ENCODE data around the gene CASQ1.
A peak's percentile ranks its signal among the peaks of the same experiment; 100 is the strongest.

The CASQ1 gene

DNA sequence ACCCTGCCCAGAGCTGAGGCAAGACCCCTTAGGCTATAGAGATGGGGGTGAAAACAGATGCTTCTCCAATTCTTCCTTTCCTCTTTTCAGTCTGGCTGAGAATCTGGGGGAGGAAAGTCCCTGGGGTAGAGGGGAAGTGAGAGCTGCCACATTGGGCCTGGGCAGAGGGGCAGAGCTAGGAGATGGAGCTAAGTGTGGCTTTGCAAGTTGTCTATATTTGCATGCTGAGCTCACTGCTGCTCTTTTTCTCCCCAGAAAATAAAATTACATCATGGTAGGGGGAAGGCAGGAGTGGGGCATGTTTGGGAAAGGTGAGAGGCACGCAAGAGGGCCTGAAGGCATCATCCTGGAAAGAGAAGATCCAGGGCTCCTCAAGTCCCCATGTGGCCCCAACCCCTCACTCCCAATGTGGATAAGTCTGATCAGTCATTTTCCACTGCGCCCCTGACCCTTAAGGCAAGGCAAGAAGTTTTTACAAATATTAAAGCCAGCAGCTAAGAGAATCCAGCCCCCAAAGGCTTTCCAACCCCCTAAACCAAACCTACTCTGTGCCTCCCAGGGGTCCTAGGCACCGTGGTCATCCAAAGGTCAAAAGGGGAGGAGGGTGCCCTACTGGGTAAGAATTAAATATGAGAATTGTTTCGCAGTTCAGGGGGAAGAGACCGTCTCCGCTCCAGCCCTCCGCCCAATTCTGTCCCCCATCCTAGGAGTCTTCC lies 14.3 kb downstream of the CASQ1 start:
- no peak for DNase-seq (ENCODE audit: extremely low read depth in 1 of 2, low read depth in 1 of 2)

DNA sequence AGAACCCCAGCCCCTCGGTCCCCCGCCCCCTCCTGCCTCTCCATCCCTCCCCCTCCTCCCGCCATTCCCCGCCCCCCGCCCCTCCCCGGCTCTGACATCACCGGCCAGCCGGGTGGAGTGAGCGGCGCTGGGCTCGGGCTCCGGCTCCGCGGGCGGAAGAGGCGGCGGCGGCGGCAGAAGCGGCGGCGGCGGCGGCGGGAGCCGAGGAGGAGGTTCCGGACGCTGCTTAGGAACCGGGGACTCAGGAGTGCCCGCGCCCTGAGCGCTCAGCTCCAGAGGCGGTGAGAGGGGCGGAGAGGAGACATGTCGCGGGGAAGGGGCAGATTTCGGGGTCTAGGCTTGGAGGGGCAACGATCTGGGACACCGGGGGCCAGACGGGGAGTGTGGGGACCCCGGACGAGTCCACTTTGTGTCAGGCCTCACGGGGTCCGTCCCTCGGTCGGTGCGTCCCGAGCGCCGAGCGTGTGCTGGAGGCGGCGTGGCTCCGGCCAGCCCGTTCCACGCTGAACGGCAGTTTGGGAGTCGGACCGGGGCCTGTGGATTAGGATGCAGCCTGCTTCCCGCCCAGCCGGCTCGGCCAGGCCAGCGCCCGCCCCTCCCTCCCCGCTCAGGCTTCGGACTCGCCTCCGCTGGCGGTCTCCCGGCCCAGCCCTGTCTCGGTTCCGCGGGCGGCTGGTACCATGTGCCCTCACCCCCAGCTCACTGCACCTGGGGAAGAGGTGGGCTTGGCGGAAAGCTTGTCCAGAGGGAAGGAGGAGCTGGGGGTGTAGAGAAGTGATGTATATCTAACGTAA lies 15.1 kb downstream of the CASQ1 start, which contains the start of gene PEA15:
Gene PEA15, plus strand, starts transcription at position 143 of the 794 bp plus-strand sequence. CDS start 6,161 bp downstream, outside the sequence.
- DNase-seq (ENCODE audit: extremely low read depth in 1 of 2, low read depth in 1 of 2), result peak; percentile 11 to 53

DNA sequence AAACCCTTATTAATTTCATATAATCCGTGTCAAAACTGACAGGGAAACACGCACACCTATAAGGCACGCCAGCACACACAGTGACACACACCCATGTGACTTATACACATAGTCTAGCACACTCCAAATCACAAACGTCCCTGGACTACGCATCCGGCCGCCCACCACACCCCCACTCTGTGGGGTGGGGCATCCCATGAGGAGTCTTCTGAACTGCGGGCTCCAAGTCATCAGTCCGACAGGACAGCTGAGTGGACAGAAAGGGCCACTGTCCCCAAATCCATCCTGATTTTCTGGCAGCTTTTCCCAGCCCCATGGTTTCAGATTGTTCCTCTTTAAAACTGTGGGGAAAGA lies 15.6 kb downstream of the CASQ1 start:
- DNase-seq (ENCODE audit: extremely low read depth in 1 of 2, low read depth in 1 of 2), result peak; percentile 7 to 17

DNA sequence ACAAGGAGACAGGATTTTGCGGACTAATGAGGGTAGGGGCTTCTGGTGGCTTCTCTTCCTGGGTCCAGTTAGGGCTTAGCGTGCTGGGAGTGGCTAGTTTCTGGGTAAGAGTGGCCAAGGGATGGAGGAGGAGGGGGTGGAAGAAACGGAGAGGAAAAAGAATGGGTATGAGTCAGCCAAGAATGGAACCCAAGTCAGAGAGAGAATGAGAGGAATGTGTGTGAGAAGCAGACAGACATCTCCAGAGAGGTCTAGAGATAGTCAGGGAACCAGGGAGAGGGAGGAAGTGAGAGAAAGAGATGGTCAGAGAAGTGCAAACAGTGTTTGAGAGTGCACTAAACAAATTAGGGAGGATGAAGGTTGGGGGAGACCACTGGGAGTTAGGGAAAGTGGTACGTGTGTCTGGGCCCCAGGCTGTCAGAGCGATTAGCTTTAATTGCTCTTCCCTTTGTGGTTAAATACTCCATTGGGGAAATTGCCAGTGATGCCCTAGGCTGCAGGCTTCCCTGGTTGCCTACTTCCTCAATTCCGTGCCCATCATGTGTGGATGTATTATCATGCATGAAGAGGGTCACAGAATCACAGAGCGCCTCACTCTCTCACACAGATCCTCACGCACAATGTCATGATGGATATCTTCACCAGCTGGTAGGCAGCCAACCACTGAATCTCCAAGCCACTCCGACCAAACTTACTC lies 16.2 kb downstream of the CASQ1 start:
- no peak for DNase-seq (ENCODE audit: extremely low read depth in 1 of 2, low read depth in 1 of 2)

DNA sequence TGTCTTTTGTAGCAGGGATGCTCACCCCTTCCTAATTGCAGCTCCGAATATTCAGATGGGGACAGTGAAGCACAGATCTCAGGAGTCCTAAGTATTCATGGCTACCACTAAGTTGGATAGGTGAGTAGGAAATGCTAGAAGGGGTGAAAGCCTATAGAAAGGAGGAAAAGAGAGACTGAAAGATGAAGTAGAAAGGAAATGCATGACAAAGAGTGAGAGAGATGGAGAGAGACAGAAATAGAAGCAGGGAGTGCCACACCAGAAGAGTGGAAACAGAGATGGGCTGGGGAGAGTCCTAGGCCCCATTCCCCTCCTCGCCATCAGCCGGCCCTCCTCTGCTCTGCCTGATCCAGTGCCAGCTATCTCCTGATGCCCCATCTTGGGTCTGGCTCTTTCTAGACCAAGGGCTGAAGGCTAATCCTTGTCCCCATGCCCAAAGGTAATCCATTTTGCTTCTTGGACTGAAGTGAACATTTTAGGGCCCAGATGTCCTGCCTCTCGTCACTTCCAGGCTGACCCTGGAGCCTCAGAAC lies 16.8 kb downstream of the CASQ1 start:
- DNase-seq (ENCODE audit: extremely low read depth in 1 of 2, low read depth in 1 of 2), result no peak

DNA sequence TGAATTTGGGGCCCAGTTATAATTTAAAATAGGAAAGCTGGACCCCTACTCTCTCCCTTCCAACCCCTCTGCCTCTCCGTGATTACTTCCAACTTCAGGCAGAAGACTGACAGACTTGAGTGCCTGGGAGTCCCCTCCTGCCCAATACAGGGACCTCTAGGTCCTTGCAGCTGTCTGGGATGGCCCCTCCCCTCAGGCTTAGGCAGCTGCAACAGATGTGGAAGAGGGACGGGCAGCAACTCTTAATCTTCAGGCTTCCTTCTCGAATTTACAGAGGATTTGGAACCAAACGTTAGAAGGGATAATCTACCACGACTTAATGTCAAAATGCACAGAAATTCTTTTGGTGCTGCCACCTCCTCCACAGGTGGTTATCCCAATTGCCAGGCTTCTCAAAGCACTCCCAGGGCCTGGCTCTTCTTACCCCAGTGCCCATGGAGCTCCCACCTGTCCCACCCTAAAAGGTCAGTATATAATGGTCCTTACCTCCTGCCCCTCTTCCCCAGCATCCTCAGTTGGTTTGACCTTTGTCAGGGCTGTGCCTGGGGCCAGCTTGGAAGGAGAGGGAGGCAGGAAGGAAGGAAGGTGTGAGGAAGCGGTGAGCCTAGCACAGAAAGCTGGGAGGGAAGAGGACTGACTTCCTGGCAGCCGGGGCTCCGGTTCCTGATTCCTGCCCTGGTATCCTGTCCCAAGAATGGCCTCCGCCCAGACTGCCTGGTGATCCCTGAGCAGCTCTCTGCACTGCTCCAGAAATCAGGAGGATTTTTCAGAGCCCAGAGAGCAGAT lies 17.6 kb downstream of the CASQ1 start:
- DNase-seq (ENCODE audit: extremely low read depth in 1 of 2, low read depth in 1 of 2), result no peak

DNA sequence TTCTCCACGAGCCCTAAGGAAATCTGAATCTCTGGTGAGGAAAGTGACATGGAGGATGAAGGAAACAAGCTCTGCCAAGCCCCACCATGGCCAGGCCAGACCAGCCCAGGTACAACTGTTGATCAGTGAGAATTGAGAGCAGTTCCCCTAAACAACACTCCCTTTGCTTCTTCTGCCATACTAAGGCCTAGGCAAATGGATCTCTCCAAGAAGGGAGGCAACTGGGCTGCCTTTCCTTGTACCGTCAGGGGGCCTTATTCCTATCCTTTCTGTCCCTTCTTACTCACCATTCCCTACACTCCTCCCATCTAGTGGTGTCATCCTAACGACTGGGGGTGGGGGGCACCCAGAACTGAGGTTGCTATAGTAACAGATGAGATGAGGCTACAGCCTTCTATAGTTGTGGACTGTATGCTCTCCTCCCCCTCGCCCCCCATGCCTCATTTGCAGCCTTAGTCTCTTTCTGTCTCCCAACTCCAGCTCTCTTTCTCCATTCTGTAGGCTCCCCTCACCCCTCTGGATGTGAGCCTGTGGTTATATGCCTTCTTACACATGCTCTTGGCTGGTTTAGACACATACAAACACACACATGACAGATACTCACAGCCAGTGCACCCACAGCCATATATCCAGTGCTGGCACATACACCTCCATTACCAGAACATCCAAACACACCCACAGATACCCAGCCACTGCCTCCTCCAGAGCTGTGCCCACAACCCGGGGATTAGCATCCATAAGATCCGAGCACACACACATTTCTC lies 18.4 kb downstream of the CASQ1 start:
- DNase-seq (ENCODE audit: extremely low read depth in 1 of 2, low read depth in 1 of 2), result no peak

DNA sequence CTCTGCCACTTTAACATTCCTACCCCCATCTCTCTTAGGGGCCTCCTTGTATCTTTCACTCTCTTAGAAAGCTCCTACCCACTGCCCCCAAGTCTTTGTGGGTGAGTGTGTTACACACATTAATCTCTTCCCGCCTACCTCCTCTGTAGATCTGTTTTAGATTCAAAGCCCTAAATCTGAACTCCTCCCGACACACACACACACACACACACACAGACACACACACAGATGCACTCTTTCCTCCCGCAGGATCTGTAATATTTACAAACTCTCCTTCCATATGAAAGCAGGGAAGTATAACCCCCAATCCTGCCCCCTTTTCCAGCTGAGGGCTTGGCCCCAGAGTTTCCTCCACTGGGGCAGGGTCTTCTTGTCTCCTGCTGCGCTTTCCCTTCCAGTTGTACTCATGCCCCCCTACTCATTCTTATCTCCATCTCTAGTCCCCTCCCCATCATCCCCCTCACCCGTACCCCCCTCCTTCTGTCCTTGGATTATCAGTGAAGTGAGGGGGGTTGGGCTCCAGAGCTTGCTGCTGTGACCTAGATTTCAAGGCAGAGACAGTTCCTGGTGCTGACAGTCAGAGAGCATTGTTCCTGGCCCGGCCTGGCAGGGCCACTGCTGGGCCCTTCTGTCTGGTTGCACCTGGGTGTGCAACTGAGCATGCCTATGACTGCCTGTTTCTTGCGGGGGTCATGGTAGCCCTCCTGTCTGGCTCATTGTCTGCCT lies 19.1 kb downstream of the CASQ1 start:
- DNase-seq (ENCODE audit: extremely low read depth in 1 of 2, low read depth in 1 of 2), result no peak

DNA sequence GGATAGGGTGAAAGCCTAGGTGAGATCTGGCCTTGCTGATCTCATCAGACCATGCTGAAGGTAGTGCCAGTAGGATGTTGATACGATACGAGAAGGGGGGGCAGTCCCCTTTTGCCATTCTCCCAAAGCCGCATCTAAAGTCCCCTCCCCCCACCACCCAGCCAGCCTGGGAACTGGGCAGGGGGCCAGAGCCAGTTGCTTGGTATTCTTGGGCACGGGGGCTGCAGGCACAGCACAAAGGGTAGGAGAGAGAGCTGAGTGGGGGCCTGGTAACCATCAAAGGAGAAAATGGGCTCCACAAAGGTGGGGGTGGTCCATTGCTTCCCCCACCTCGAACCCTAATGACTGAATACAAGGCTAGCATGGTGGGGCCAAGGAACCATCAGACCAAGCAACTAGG lies 20.2 kb downstream of the CASQ1 start:
- DNase-seq (ENCODE audit: extremely low read depth in 1 of 2, low read depth in 1 of 2), result no peak

DNA sequence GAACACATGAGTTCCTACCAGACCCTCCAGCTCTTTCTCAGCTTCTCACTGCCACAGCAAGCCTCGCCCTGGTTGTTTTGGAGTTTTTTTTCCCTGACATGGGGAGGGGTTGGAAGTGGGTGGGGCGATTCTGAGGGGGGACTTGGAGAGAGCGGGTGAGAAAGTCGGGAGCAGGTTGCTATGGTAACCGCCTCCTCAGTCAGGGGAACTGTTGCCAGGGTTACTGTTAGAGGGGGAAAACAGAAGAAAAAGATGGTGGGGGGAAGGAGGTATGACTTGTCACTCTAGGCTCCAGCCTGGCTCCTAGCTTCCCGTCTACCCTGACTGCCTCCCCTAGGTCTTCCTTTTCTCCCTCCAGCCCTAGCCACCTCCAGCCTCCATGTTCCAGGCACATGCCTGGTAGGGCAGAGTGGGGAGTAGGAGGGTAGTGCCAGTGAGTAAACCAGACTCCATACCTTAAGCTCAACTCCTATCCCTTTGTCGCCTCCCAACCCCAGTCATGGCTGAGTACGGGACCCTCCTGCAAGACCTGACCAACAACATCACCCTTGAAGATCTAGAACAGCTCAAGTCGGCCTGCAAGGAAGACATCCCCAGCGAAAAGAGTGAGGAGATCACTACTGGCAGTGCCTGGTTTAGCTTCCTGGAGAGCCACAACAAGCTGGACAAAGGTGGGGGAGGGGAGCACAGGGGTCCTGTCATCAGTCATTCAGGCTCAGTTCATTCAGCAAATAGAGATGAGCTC lies 20.8 kb downstream of the CASQ1 start:
- DNase-seq (ENCODE audit: extremely low read depth in 1 of 2, low read depth in 1 of 2), result no peak

DNA sequence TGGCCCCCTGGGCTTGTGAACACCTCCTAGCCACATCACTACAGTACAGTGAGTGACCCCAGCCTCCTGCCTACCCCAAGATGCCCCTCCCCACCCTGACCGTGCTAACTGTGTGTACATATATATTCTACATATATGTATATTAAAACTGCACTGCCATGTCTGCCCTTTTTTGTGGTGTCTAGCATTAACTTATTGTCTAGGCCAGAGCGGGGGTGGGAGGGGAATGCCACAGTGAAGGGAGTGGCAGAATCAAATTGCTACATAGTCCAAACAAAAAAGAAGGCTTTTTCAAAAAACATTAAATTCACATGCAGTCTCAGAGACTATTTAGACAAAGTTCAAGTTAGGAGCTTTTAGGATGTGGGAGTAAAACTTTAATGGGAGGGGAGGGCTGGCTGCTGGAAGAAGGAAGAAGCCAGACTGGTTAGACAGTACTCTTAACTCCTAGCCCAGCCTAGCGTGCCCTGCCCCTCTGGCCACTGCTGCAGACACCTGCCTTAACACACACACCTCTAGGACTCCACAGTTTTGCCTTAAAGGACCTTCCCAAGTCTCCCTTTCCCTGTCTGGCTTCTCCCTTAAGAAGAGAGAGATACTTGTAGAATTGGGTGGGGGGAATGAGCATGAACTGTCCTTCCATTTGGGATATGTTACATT lies 24.2 kb downstream of the CASQ1 start:
- DNase-seq (ENCODE audit: extremely low read depth in 1 of 2, low read depth in 1 of 2), result no peak

DNA sequence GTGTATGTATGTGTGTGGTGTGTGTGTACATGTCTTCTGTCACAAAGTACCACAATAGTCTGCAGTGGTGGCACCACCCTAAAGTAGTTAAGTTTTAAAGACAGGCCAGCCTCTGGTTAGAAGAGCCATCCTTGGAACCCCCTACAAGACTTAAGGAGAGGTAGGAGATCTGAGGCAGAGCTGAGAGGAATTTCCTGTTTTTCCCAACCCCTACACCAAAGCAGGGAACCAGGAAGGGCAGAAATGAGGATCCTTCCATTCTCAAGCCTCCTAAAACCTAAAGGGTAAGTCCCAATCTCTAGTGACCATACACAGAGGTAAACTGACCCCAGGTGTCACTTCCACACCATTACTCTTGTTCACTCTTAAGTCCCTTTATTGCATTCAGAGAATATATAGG lies 25.9 kb downstream of the CASQ1 start:
- DNase-seq (ENCODE audit: extremely low read depth in 1 of 2, low read depth in 1 of 2), result no peak

DNA sequence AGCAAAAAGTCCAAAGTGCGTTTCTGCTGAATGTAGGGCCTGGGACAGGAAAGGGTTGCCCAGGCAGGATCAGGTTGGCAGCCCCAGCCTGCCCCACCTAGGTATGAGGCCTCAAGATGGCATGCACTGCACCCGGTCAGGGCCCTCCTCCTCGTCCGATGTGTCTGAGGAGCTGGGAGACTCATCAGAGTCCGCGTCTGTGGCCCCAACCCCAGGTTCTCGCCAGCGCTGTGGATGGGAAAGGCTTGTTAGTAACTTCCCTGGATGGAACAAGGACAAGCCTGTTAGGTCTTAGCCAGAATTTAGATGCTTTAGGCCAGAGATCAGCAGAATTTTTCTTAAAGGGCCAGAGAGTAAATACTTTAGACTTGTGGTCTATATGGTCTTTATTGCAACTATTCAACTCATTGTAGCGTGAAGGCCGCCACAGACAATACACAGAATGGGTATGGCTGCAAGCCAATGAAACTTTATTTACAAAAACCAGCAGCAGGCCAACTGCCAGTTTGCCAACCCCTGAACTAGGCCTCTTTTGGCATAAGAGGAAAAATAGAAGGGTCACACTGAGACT lies 27.2 kb downstream of the CASQ1 start:
- DNase-seq (ENCODE audit: extremely low read depth in 1 of 2, low read depth in 1 of 2), result no peak

DNA sequence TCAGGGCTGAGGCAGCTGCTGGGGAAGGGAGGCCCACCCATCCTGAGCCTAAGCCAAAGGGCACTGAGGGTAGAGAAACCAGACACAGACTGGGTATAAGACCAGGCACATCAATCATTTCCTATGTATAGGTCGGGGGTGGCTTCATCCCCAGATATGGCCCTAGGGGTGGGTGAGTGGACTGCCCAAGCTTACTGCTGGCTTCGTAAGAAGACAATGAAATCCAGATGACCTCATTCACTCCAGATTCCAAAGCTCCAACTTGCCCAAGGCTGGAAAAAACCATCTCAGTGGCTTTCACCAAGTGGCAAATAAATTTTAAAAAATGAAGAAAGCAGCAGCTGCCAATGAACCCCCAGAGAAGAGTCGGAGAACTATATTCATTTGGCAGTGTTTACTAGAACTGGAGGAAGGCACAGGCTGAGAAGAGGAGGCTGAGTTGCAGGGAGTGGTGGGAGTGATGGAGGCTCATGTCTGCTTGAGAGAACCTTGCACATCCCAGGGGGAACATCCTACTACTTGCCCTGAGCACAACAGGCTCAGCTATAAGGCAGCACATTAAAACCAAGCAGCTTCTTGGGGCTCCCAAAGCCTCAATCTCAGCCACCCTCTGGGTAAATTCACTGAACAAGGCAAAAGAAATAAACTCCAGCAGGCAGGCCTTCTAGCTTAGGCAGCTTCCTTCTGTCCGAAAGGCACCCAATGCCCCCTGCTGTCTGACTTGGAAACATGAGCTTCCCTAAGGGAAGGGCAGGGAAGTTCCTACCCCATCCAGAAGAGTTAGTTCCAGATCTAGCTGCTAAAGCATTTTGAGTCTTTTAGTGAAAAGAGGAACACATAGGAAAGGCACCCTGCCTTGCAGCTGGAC lies 28.9 kb downstream of the CASQ1 start:
- no peak for DNase-seq (ENCODE audit: extremely low read depth in 1 of 2, low read depth in 1 of 2)

DNA sequence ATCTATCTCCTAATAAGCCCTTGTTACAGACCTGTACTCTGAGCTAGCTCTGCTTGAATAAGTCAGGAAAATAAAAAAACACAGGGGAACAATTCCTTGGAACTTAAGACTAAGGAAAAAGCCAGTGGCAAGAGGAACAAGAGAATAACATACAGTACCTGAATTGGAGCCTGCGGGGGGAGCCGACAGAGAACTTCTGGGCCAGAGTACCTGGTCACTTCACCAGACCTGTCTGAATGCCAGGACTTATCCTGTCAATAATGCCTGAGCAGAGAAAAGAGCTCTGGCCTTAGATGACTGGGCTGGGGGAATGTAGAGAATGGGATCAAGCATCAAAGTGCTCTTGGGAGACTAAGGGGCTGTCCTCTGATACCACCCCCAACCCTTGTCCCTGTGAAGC lies 29.9 kb downstream of the CASQ1 start:
- DNase-seq (ENCODE audit: extremely low read depth in 1 of 2, low read depth in 1 of 2), result no peak

DNA sequence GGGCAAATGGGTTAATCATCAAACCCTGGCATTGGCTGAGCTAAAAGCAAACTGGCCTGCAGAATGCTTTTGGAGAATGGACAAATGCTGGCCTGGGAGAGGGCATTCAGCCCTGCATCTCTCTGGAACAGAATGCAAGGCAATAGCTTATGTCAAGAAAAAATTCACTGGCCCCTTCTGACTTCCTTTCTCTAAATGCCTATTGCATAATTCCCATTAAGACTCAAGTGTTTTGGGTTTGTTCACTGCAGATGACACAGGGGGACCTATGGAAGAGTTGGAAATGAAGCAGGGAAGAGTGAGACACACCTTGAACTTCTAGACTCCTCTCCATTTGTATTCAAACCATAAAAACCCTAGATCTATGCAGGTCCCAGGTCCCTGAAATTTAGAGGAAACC lies 30.7 kb downstream of the CASQ1 start:
- DNase-seq (ENCODE audit: extremely low read depth in 1 of 2, low read depth in 1 of 2), result no peak

DNA sequence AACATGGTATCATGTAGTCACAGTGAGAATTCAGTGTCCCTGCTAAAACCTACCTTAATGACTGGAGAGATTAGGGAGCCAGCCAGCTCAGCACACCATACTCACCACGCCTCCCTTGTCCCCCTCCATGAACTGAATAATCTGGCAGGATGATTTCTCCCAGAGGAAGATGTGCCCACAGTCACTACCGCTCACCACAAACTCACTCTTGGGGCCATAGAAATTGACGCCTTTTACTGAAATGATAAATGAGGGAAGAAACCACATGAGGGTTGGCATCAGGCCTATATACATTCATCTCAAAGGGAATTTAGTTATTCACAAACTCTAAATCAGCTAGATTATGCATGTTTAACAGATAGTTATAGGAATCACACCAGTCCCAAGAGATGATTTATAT lies 32.2 kb downstream of the CASQ1 start:
- no peak for DNase-seq (ENCODE audit: extremely low read depth in 1 of 2, low read depth in 1 of 2)

Data from activated CD8-positive, alpha-beta memory T cell treated with anti-CD3 and anti-CD28 coated beads for 1 hour (primary cell).